C4-2B (cell line): Measurements from ENCODE around the gene CLDN18.

Source experiments
- H3K27ac ChIP-seq: fragments of 450-650 bp; 2 replicates; pipeline ENCODE4 v1.5.1; 2017
- ZFX ChIP-seq: fragments of 450-650 bp; IDR thresholded peaks from 2 replicates; pipeline ENCODE4 v1.6.1; 2017
- TF ChIP-seq, protein P1 (sequence below): fragments of 450-650 bp; conservative IDR thresholded peaks from 2 replicates; pipeline ENCODE4 v1.5.1; 2017; ENCODE audit warnings: mild to moderate bottlenecking

Gene CLDN18

GRCh38 chr3:138070006-138070405 lies 60.0 kb downstream of the CLDN18 start:
- H3K27ac ChIP-seq: no peak overlapping the region
- TF ChIP-seq ZFX: no peak
- TF ChIP-seq, protein P1, sequence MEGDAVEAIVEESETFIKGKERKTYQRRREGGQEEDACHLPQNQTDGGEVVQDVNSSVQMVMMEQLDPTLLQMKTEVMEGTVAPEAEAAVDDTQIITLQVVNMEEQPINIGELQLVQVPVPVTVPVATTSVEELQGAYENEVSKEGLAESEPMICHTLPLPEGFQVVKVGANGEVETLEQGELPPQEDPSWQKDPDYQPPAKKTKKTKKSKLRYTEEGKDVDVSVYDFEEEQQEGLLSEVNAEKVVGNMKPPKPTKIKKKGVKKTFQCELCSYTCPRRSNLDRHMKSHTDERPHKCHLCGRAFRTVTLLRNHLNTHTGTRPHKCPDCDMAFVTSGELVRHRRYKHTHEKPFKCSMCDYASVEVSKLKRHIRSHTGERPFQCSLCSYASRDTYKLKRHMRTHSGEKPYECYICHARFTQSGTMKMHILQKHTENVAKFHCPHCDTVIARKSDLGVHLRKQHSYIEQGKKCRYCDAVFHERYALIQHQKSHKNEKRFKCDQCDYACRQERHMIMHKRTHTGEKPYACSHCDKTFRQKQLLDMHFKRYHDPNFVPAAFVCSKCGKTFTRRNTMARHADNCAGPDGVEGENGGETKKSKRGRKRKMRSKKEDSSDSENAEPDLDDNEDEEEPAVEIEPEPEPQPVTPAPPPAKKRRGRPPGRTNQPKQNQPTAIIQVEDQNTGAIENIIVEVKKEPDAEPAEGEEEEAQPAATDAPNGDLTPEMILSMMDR: no peak

- no peak overlapping the region for H3K27ac ChIP-seq
- TF ChIP-seq, protein P1: no peak
- no peak for TF ChIP-seq ZFX
These were observed 62.8 kb downstream of the CLDN18 start for GRCh38 chr3:138072796-138073195.

DNA sequence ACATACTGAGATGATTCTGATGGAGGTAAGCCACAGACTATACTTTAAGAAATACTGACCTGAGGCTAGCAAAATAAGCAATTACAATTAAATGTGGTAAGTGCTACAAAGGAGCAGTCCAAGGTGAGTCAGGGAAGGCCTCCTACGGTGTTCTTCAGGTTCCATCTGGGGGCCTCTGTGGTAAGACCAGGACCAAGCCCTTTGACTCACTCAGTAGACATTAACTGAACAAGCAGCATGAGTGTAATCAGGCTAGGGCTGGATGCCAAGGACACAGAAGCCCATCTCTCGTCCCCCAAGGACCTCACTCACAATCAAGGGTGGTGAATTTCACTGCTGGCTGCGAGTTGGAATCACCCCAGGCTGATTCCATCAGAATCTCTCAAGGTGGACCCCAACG lies 68.1 kb downstream of the CLDN18 start:
- TF ChIP-seq, protein P1: no peak
- no peak for TF ChIP-seq ZFX
- no peak overlapping the region for H3K27ac ChIP-seq

GRCh38 chr3:138078901-138079344 lies 69.0 kb downstream of the CLDN18 start:
- TF ChIP-seq, protein P1: no peak
- no peak for TF ChIP-seq ZFX

GRCh38 chr3:138079901-138080300 lies 69.9 kb downstream of the CLDN18 start:
- no peak overlapping the region for H3K27ac ChIP-seq
- TF ChIP-seq ZFX: no peak
- TF ChIP-seq, protein P1: no peak

More at GRCh38 chr3:138078901-138079344, 69.0 kb downstream of the CLDN18 start:
- H3K27ac ChIP-seq: no peak overlapping the region

DNA sequence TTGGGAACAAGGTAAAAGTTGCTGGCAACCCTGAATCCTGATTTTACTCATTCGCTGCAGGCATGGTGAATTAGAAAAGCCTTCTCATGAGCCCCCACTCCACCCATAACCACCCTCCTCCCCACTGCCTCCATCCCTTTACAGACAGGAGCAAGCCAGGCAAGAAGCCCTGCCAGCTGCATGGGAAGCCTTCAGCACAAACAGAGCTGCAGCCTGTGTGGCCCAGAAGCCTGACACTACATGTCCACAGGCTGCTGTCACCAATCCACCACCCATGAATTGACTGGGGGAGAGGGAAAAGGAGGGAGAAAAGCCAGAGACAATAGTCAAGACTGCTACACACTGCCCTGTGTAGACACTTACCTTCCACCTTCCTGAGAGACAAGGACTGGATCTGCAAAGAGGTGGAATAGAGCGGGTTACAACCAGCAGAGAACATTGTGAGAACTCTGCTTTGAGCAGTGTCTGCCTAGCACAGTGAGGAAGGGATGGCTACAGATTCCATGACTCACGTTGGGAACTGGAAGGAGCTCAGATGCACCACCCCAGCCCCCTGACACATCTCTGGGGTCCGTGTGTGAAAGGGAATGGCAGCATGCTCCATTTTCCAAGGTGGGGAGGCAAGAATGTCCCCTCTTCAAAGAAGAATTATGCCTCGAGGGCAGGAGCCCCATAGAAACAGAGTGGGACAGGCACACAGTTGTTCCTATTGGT lies 71.6 kb downstream of the CLDN18 start:
- H3K27ac ChIP-seq: no peak overlapping the region
- no peak for TF ChIP-seq ZFX
- TF ChIP-seq, protein P1: no peak

- no peak for TF ChIP-seq ZFX
- TF ChIP-seq, protein P1: no peak
- no peak overlapping the region; the same call in 1 of the 2 replicates for H3K27ac ChIP-seq
These were observed 72.4 kb downstream of the CLDN18 start for GRCh38 chr3:138082085-138082991.
